Effector CD8-positive, alpha-beta T cell (primary cell): ENCODE measurements around the gene DNHD1.
A peak's percentile ranks its signal among the peaks of the same experiment; 100 is the strongest.

Source experiments
- DNase-seq: peaks from one replicate; lab custom pipeline; 2025; lab: John Stamatoyannopoulos, UW

DNHD1 gene

DNA sequence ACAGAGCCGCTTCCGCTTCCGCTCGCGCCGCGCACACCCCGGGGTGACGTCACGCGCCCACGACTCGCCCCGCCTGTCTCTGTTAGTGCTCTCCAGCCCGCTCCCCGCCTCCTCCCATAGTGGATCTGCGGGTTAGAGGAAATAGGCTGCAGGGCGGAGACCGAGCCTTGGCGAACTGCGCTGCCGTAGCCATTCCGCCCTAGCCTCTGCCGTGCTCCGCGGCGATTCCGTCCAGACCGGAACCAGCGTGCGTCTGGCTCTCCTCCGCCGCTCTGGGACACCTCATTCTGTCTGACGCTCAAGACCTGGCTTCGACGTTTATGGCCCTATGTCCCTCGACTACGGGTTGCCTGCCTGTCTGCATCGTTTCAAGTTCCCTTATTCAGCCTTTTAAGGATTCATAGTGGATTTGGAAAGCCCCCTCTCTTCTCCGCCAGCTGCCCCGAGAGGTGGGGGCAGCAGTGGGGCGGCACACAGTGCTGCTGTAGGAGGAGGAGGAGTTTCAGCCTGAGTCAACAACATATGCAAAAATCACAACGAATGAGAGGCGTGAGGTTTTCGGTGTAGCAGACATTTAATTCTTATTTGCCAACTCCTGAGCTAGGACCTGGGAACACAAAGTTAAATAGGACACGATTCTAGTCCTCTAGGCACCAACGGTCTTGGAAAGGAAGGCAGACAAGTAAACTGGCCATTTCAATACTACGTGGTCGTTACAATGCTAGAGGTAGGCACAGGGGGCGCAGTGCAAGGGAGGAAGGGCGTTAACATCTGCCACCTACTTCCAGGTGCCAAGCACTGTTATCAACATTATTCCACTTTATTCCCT lies 115.3 kb downstream of the DNHD1 start, which contains the start of gene TAF10:
Gene TAF10 (minus strand): TSS at position 4 of the 829 bp plus-strand sequence. CDS start 27 bp downstream, outside the sequence.
- peak; percentile 91 for DNase-seq

DNA sequence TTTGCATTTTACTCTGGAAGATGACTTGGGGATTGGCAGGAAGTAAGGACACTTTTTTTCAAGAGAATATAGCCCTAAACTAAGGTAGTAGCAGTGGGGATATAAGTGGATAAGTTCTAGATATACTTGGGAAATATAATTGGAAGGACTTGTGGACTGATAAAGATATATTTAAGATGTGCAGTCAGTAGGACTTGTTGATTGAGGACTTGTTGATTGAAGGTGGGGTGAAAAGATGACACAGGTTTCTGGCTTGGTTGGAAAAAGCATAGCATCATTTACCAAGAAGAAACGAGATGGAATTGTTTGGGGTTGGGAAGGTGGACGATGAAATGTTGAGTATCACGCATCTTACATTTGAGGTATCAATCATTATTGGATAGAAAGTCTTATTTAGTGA lies 116.4 kb downstream of the DNHD1 start:
- DNase-seq: no peak

DNA sequence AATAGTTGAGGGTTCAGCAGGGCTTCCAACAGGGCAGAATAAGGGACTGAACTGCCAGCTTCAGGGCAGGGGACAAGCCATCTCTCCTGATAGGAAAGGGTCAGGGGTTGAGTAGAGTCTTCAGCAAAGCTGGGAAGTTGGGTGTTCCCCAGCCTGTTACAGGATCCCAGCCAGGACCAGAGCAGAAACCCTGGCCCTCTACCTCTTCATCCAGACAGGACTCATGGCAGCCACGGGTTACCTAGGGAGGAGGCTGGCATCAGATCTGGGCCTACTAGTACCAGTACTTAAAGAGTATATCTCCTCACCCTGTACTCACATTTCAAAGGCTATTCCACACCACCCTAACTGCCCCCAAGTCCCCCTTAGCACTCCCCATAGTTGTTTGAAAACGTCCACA lies 117.4 kb downstream of the DNHD1 start:
- DNase-seq: no peak

DNA sequence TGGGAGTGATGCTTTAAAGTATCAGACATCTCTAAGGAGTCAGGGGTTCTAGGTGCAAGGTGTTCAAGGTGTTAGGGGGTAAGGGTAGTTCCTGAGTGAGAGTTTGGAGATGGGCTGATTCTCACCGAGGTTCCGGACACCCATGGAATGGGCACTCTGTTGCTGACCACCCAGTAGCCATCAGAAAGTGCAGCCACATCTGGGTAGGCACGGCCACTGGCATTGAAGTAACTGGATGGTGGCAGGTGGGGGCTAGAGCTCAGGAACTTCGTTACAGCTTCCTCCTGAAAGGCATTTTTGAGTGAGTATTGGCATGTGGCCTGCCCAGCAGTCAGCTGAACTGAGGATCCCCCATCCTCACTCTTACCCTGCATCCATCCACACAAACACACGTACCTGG lies 118.0 kb downstream of the DNHD1 start:
- DNase-seq: no peak

DNA sequence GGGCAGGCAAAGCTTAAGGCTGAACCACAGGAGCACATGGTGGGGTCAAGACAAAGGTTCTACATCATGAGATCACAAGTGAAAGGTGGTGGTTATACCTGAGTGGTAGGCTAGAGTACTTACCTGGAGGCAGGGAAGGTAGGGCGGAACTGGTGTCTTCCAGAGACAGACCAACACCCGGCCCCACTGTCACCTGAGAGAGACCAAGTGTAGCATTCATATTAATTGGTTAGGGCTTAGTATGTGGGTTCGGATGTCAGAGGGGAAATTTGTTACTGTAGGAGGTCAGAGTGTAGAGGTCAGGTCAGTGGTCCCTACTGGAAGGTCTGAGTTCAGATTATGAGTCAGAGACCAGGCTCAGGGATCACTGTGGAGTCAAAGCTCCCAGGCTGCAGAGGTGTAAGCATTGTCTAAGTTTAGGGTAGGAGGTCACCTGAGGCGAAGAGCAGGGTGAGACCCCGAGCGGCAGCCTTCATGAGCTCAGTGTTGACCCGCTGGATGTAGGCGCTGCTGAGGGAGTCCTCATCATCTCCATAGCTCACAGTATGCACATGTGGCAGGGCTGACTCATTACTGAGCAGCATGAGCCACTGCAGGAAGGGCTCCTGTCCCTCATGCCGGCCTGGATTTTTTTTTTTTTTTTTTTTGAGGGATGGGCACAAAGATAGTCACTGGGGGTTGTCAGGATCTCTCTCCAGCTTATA lies 119.0 kb downstream of the DNHD1 start:
- DNase-seq: no peak

DNA sequence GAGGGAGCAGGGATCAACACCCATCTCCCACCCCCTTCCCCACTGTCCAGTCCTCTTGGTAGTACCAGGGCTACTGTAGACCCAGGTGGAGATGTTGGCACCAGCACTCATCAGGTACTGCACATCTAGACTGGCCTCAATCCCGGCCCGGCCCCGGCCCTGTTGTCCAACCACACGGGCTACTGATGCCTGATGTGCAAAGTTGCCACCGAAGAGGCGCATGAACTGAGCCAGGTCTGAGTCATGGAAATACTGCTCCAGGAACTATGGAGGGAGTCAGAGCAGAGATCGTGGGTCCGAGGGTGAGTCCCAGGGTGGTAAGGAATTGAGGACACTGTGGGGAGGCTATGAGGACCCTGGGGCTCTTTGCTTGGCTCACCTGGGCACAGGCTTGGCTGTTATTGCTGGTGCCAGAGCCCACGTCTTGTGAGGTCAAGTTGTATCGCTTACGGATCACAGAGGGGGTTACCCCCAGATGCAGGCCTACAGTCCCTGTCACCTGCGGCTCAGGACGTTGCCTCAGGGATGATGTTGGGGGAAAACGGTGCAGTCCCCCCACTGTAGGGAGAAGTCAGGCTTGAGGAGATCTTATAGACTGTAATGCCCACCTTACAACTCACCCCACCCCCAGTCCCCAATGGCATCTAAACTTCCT lies 119.6 kb downstream of the DNHD1 start:
- DNase-seq: no peak

DNA sequence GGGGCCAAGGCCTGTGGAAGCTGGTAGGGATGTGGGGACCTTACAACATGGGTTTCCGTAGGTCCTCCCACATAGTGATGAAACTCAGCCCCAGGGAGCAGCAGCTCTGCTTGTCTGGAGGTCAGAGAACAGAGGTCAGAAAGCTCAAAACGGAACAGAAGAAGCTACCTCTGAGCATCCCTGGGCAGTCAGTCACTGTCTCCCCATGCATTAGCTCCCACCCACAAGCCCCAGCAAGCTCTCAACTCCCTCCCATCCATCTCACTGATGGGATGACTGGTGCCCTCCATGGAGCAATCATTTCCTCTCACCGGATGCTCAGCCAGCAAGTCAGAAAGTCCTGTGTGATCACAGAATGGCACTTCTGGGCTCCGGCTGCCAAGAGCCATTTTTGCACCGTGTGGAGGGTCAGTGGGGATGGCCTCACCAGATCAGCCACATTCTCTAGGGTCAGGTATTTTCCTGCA lies 120.3 kb downstream of the DNHD1 start:
- DNase-seq: no peak

DNA sequence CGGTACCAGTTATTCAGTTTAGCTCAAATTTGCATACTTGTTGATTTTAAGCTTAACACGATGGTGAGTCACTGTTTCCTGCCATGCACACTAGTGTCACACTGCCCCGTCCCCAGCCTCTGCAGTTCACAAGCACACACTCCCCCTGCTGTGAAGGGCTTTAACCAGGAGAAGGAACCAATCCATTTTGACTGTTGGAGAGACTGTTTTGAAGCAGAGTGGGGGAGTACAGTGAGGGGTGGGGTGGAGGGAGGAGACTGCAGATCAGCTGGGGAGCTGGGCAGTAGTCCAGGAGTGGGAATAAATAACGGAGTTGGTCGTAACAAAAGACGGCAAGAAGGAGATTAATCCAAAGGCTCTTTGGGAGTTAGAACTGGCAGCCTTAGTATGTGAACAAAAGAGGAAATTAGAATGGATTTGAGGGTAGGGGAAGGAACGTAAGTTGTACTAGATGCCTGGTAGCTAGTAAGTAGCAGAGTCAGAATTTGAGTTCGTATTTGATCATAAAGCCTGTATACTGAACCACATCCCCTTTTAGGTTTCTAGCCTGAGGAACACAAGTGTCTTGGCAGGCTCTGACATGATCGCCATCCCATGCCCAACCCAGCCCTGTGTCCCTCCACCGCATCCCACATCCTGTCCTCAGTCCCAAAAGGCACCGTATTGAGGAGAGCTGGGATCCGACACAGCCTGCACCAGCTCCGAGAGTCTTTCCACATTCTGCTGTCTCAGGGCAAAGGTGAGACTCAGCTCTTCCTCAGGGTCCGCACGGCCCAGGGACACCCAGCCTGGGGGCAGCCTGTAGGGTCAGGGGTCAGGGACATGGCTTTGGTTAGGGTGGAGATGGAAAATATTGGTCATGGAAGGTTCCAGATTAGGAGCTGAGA lies 121.3 kb downstream of the DNHD1 start:
- DNase-seq: peak; percentile 11

DNA sequence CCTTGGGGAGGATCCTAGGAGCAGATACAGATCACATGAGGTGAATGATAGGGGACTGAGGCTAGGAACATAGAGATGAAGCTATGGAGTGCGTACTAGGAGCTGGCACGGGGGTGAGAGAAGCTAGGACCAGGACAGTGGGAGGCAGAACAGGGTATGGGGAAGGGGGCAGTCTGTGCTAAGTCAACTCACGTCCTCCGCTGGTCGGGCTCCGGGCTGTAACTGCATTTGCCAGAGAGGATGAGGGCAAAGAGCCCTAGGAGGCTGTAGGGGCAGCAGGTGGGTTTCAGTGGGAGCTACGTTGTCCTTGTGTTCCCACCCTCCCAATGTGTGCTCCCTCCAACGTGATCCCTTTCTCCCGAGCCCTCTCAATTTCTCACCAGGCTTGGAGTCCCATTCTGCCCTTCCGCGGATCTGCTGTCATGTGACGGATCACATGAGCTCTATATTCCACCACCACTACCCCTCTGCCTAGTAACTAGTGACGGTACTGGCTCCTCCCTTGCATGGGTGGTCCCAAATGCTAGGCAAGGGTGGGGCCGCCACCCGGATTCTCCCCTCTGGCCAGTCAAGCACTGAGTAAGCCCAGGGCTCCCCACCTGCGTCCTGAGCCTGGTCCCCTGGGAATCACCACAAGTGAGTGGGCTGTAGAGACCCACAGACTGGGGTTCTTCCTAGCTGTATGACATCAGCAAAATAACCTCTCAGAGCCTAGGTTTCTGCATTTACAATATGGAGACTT lies 122.1 kb downstream of the DNHD1 start, which contains the start of gene TPP1:
Gene TPP1 (minus strand): TSS at position 419 of the 742 bp plus-strand sequence. CDS start 22 bp downstream, at position 397.
- peak; percentile 88 for DNase-seq

DNA sequence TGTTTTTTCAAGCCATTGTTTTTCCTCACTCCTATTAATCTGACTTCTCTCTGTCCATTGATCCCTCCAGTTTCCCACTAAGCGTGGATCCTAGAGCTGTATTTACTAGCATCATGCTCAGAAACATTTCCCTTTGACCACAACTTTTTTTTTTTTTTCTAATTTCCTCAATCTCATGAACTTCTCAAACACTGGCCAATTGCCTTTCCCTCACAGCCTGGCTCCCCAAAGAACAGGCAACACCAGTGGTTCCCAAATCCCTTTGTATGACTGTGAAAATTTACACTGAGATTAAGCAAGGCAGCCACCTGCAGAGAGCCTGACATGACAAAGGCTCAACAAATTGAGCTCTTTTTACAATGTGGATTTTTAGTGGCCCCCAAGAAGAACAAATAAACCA lies 123.6 kb downstream of the DNHD1 start:
- no peak for DNase-seq
